Measurements from ENCODE around the gene TTLL5.

DNA sequence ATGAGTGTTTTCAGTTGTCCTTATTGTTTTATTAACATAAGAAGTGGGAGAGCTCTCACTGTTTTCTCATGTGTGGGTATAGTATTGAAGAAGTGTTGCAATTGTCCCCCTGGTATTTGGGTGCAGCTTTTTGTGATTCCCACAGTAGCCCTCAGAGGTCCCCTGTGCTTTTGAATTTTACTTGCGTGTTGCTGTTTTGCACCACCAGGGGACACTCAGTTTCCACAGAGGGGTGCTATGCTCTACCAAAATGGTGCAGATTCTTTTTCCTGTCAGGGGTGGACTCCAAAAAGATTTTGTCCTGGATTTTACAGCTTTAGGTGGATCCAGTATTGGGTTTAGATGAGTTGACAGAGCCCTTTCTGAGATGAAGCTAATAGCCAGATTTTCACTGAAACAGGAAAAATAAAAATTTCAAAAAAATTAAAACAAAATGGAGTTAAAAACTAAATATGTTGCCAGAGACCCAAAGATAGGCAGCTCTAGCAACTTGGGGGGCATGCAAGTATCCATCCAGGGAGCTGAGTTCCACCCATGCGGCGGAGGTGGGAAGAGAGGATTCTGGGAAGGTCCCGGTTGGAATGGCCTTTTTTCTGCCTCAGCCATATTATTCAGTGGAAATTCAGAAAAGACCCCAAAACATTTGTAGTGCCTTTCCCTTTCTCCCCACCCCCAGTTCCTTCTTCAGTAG, 50.2 kb downstream of the TTLL5 start:
- TF ChIP-seq, protein P1, sequence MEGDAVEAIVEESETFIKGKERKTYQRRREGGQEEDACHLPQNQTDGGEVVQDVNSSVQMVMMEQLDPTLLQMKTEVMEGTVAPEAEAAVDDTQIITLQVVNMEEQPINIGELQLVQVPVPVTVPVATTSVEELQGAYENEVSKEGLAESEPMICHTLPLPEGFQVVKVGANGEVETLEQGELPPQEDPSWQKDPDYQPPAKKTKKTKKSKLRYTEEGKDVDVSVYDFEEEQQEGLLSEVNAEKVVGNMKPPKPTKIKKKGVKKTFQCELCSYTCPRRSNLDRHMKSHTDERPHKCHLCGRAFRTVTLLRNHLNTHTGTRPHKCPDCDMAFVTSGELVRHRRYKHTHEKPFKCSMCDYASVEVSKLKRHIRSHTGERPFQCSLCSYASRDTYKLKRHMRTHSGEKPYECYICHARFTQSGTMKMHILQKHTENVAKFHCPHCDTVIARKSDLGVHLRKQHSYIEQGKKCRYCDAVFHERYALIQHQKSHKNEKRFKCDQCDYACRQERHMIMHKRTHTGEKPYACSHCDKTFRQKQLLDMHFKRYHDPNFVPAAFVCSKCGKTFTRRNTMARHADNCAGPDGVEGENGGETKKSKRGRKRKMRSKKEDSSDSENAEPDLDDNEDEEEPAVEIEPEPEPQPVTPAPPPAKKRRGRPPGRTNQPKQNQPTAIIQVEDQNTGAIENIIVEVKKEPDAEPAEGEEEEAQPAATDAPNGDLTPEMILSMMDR (IDR thresholded peaks at IDR 0.05; ENCODE audit: low read depth, low read length, poor library complexity, severe bottlenecking) = peak; percentile 54
- no peak for TF ChIP-seq EZH2phosphoT487 (IDR thresholded peaks at IDR 0.05; ENCODE audit: borderline replicate concordance, low read length)

All from DOHH2 (cell line).